Psoas muscle (tissue), 8 donors: ENCODE results near the gene PCDHGB6. TPM values are rescaled to one million over a fixed set of nuclear protein-coding genes. Genes with fewer than 3 reads are reported as not detected.
"Not testable (repeated sequence)": the region's sequence is repeated elsewhere in the genome, so short reads cannot be mapped to it uniquely, and the experiment has no call there.

Source experiments
- ATAC-seq, 4 donors: fragments of 200-7000 bp; cut with Tn5 transposase; one replicate each; pipeline ENCODE4 v1.9.1; 2020; ENCODE audit warnings: moderate library complexity in 3 of 4, mild to moderate bottlenecking in 2 of 4
- DNase-seq, 2 donors: peaks; one replicate each; pipeline ENCODE4 v3.0.0-alpha.2; 2020
- H3K27ac ChIP-seq: fragments of 200-600 bp; one replicate; pipeline ENCODE4 v1.8.0; 2022
- H3K27me3 ChIP-seq, 3 donors: fragments of 200-600 bp in 1 of 3; one replicate each; pipeline versions ENCODE4 v1.6.1 to v1.8.0; 2013 to 2022; ENCODE audit warnings: low read length in 2 of 3, mild to moderate bottlenecking in 2 of 3, moderate library complexity in 1 of 3; ENCODE audit not compliant: insufficient read depth in 3 of 3
- H3K36me3 ChIP-seq, 2 donors: fragments of 200-600 bp in 1 of 2; one replicate each; pipeline versions ENCODE4 v1.6.1 to v1.8.0; 2013 to 2022; ENCODE audit warnings: low read depth in 1 of 2, mild to moderate bottlenecking in 1 of 2, moderate library complexity in 1 of 2; ENCODE audit not compliant: insufficient read depth in 1 of 2
- H3K4me1 ChIP-seq: fragments of 200-600 bp; one replicate; pipeline ENCODE4 v1.8.0; 2022
- H3K4me3 ChIP-seq: fragments of 200-600 bp; one replicate; pipeline ENCODE4 v1.8.0; 2022; ENCODE audit warnings: mild to moderate bottlenecking
- H3K9me3 ChIP-seq: fragments of 200-600 bp; one replicate; pipeline ENCODE4 v1.8.0; 2022
- WGBS, 3 donors: extraction: QIAGEN DNeasy Blood & Tissue Kit; methylation state at CpG; one replicate each; pipeline versions ENCODE4 v1.1.6 to v1.1.7; 2013; 5-methylcytosine and 5-hydroxymethylcytosine counted together
- intact Hi-C, 2 donors: fragments of 100-400 bp; cut with DNase I; formaldehyde crosslinking; loops; one replicate each; pipeline versions ENCODE4 v1.11.0 to v1.14.2; 2022
- polyA plus RNA-seq, 3 donors: library from polyadenylated mRNA; stranded (reverse); fragments of 200-250 nt; gene quantifications; one replicate each; pipeline ENCODE4 v1.2.3, GENCODE V29; 2013
- total RNA-seq, 4 donors: library from RNA; stranded (reverse); fragmentation: NEBNext Ultra II Directional in 2 of 4; extraction: Animal tissue kit (Norgen Biotek cat#: 25700) in 2 of 4; gene quantifications; one replicate each; pipeline versions ENCODE4 v1.2.1 to v1.2.4, GENCODE V29; 2021 to 2023
- TF ChIP-seq, protein P1 (sequence below): fragments of 200-600 bp; IDR thresholded peaks from one replicate; pipeline ENCODE4 v1.8.0; 2022; ENCODE audit warnings: antibody characterized with exemption
- donor health status: healthy with polysubstance abuse.
- donor health status: DM: no; HTN: no; CAD: no; lungs with moderate emphysema.
- donor health status: Bipolar disorder and iron deficiency.
- donor health status: healthy.
- donor health status: DM: yes; HTN: yes; CAD: no.
- donor health status: DM: no; HTN: no; CAD: no.
- donor health status: DM: no; HTN: no; CAD: no.
- donor health status: DM: yes; HTN: yes; CAD: no.

Gene PCDHGB6
- total and polyA plus RNA-seq, 7 donors = 0.46 to 4.1 (median 2.0) TPM

DNA sequence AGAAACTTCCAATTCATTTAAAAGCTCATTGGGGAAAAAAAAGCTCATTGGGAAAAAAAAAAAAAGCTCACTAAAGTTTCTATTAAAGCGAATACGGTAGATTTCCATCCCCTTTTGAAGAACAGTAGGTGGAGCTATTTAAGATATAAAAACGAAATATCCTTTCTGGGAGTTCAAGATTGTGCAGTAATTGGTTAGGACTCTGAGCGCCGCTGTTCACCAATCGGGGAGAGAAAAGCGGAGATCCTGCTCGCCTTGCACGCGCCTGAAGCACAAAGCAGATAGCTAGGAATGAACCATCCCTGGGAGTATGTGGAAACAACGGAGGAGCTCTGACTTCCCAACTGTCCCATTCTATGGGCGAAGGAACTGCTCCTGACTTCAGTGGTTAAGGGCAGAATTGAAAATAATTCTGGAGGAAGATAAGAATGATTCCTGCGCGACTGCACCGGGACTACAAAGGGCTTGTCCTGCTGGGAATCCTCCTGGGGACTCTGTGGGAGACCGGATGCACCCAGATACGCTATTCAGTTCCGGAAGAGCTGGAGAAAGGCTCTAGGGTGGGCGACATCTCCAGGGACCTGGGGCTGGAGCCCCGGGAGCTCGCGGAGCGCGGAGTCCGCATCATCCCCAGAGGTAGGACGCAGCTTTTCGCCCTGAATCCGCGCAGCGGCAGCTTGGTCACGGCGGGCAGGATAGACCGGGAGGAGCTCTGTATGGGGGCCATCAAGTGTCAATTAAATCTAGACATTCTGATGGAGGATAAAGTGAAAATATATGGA, 22.7 kb downstream of the PCDHGB6 start, which contains the start of gene PCDHGA12:
PCDHGA12 (plus strand) TSS at position 176 of the 782 bp plus-strand sequence; CDS start at position 429, 253 bp downstream.
- no peaks in the 10 kb centered on the region for H3K36me3 ChIP-seq
- H3K4me3 ChIP-seq = peak within 1 kb of the TSS; percentile 64
- TF ChIP-seq, protein P1, sequence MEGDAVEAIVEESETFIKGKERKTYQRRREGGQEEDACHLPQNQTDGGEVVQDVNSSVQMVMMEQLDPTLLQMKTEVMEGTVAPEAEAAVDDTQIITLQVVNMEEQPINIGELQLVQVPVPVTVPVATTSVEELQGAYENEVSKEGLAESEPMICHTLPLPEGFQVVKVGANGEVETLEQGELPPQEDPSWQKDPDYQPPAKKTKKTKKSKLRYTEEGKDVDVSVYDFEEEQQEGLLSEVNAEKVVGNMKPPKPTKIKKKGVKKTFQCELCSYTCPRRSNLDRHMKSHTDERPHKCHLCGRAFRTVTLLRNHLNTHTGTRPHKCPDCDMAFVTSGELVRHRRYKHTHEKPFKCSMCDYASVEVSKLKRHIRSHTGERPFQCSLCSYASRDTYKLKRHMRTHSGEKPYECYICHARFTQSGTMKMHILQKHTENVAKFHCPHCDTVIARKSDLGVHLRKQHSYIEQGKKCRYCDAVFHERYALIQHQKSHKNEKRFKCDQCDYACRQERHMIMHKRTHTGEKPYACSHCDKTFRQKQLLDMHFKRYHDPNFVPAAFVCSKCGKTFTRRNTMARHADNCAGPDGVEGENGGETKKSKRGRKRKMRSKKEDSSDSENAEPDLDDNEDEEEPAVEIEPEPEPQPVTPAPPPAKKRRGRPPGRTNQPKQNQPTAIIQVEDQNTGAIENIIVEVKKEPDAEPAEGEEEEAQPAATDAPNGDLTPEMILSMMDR = peak; percentile 66
- peaks cover 0 to 11% (median 6%) of the 10 kb centered on the region in 3 donors for H3K27me3 ChIP-seq
- 21 to 29% (median 25%) methylated on average over 33 of the region's 33 CpGs for WGBS, 3 donors
- no peaks in the 10 kb centered on the region for H3K4me1 ChIP-seq
- DNase-seq (peak; percentile 69 to 82), ATAC-seq (peak; percentile 90 to 95 (median 90))
- peaks cover 10% of the 10 kb centered on the region for H3K9me3 ChIP-seq
- intact Hi-C loops = loop anchor here (5.0 kb wide), 3 partner anchors 47 to 127 kb away; partner anchors contain the start of gene PCDHGC3 (in 1 of the 2)
- peak within 1 kb of the TSS; percentile 56 for H3K27ac ChIP-seq

DNA sequence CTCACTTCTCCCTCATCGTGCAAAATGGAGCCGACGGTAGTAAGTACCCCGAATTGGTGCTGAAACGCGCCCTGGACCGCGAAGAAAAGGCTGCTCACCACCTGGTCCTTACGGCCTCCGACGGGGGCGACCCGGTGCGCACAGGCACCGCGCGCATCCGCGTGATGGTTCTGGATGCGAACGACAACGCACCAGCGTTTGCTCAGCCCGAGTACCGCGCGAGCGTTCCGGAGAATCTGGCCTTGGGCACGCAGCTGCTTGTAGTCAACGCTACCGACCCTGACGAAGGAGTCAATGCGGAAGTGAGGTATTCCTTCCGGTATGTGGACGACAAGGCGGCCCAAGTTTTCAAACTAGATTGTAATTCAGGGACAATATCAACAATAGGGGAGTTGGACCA, 23.5 kb downstream of the PCDHGB6 start:
- TF ChIP-seq, protein P1 = no peak
- Histone ChIP-seq H3K9me3 (peaks cover 10% of the 10 kb centered on the region), H3K4me1 (no peaks in the 10 kb centered on the region), H3K27me3 (peaks cover 0 to 11% (median 6%) of the 10 kb centered on the region in 3 donors), H3K27ac (no peak overlapping the region), H3K4me3 (peak overlapping the region; percentile 64), H3K36me3 (no peaks in the 10 kb centered on the region)
- intact Hi-C loops = loop anchor here (5.0 kb wide), 3 partner anchors 46 to 126 kb away; partner anchors contain the start of gene PCDHGC3 (in 1 of the 2)
- DNase-seq (no peak), ATAC-seq (peak; percentile 40 to 70 (median 58))
- 17 to 29% (median 25%) methylated on average over 37 of the region's 37 CpGs for WGBS, 3 donors

DNA sequence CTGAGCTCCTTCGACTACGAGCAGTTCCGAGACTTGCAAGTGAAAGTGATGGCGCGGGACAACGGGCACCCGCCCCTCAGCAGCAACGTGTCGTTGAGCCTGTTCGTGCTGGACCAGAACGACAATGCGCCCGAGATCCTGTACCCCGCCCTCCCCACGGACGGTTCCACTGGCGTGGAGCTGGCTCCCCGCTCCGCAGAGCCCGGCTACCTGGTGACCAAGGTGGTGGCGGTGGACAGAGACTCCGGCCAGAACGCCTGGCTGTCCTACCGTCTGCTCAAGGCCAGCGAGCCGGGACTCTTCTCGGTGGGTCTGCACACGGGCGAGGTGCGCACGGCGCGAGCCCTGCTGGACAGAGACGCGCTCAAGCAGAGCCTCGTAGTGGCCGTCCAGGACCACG, 24.5 kb downstream of the PCDHGB6 start:
- H3K36me3 ChIP-seq, H3K9me3 ChIP-seq, H3K27me3 ChIP-seq, ATAC-seq, DNase-seq, H3K4me1 ChIP-seq, H3K27ac ChIP-seq: not testable (repeated sequence)
- WGBS, 3 donors = 45 to 47% (median 45%) methylated on average over 29 to 38 of the region's 38 CpGs
- H3K4me3 ChIP-seq = peak overlapping the region; percentile 64
- intact Hi-C loops = loop anchor here (5.0 kb wide), 3 partner anchors 45 to 125 kb away; partner anchors contain the start of gene PCDHGC3 (in 1 of the 2)

DNA sequence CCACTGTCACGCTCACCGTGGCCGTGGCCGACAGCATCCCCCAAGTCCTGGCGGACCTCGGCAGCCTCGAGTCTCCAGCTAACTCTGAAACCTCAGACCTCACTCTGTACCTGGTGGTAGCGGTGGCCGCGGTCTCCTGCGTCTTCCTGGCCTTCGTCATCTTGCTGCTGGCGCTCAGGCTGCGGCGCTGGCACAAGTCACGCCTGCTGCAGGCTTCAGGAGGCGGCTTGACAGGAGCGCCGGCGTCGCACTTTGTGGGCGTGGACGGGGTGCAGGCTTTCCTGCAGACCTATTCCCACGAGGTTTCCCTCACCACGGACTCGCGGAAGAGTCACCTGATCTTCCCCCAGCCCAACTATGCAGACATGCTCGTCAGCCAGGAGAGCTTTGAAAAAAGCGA, 24.9 kb downstream of the PCDHGB6 start:
- H3K4me1 ChIP-seq, H3K27me3 ChIP-seq, H3K36me3 ChIP-seq, DNase-seq, H3K27ac ChIP-seq, H3K9me3 ChIP-seq, ATAC-seq: not testable (repeated sequence)
- intact Hi-C loops = loop anchor here (5.0 kb wide), 3 partner anchors 45 to 125 kb away; partner anchors contain the start of gene PCDHGC3 (in 1 of the 2)
- 36 to 38% (median 37%) methylated on average over 23 to 29 of the region's 29 CpGs for WGBS, 3 donors
- H3K4me3 ChIP-seq = peak overlapping the region; percentile 20

DNA sequence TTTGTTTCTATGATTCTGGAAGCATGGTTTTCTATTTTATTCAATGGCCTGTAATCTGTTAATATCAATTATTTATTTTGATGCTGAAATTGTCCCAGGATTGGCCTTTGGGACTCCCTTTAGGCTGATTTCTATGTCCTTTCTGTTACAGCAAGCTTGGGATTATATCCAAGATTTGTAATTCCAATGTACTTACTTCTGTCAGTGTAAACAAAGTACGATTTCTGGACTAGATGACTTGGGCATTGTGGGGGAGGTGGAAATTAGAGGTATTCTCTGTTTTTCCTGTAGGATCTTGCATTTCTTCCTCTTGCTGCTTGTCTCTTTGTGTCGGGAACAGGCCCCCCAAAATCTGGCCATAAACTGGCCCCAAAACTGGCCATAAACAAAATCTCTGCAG, 26.2 kb downstream of the PCDHGB6 start:
- TF ChIP-seq, protein P1 = no peak
- Histone ChIP-seq H3K9me3 (peaks cover 4% of the 10 kb centered on the region), H3K4me1 (no peaks in the 10 kb centered on the region), H3K27ac (no peak overlapping the region), H3K36me3 (no peaks in the 10 kb centered on the region), H3K27me3 (peaks cover 0 to 5% (median 3%) of the 10 kb centered on the region in 3 donors), H3K4me3 (no peak overlapping the region)
- DNase-seq = no peak
- intact Hi-C loops = loop anchor here (5.0 kb wide), 3 partner anchors 43 to 123 kb away; partner anchors contain the start of gene PCDHGC3 (in 1 of the 2)
- no peak for ATAC-seq
- 78 to 84% (median 83%) methylated on average over 2 of the region's 2 CpGs for WGBS, 3 donors
